Daoy (cell line): ENCODE measurements around the gene SHISAL2B. TPM values are rescaled to one million over a fixed set of nuclear protein-coding genes. Genes with fewer than 3 reads are reported as not detected.

Experiments used
- DNase-seq: peaks from one replicate; pipeline ENCODE4 v3.0.0-alpha.2; 2015; ENCODE audit warnings: low read depth
- total RNA-seq: library from RNA; depleted of rRNA; stranded (reverse); fragments of >200 nt; shearing (Covaris generic); gene quantifications from 2 replicates; pipeline ENCODE4 v1.2.3, GENCODE V29; 2014; rRNA removed

The SHISAL2B gene
- not detected in 2 replicates for total RNA-seq

DNA sequence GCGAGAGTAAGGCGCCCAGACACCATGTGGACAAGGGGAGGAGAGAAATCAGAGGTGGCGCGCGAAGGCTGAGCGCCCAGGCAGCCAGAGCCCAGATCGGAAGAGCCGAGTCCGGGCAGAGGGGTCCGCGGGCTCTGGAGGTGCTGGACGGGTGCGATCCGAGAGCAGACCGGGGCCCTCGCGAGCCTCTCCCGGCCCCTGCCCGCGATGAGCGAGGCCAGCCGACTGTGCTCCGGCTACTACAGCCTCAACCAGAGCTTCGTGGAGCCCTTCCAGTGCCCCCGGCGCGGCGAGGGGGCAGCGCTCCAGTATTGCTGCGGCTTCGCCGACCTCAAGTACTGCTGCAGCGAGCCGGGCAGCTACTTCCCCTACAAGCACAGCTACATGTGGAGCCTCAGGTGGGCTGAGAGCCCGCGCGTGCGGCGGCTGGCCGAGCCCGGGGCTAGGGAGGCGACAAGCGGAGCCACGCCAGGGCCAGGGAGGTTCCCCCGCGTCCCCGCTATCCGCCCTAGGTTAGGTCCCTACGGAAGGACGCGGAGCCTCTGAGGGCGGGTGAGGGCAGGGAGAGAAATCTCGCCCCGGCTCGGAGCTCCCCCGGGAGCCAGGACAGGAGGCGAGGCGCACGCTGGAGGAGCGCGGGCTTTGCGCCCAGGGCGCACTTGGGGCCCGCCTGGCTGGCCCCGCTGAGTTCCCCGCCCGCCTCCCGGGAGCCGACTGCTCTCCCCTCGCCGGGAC, at the start of gene SHISAL2B:
Gene SHISAL2B (plus strand): TSS at position 87 of the 735 bp plus-strand sequence. CDS start 121 bp downstream, at position 208.
- peak; percentile 29 for DNase-seq

GRCh38 chr5:64644831-64645230, 45.5 kb upstream of the SHISAL2B start:
- no peak for DNase-seq

DNA sequence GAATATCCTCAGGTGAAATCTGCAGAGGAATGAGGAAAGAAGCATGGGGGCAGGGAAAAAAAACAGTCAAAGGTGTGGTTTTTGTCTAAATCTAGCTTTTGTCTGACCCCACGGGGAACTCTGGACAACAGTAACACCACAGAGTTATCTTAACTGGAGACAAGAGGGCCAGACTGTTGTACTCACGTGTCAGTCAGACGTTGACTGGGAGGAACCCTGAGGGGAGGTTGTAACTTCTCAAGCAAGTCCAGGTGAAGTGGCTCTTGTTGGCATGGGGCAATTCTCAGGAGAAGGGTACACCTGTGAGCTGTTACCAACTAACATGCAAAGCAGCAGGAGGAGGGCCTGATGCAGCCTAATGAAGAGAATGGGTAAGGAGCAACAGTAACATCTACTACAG, 44.1 kb upstream of the SHISAL2B start:
- no peak for DNase-seq

GRCh38 chr5:64649512-64649911, 40.8 kb upstream of the SHISAL2B start:
- no peak for DNase-seq

DNA sequence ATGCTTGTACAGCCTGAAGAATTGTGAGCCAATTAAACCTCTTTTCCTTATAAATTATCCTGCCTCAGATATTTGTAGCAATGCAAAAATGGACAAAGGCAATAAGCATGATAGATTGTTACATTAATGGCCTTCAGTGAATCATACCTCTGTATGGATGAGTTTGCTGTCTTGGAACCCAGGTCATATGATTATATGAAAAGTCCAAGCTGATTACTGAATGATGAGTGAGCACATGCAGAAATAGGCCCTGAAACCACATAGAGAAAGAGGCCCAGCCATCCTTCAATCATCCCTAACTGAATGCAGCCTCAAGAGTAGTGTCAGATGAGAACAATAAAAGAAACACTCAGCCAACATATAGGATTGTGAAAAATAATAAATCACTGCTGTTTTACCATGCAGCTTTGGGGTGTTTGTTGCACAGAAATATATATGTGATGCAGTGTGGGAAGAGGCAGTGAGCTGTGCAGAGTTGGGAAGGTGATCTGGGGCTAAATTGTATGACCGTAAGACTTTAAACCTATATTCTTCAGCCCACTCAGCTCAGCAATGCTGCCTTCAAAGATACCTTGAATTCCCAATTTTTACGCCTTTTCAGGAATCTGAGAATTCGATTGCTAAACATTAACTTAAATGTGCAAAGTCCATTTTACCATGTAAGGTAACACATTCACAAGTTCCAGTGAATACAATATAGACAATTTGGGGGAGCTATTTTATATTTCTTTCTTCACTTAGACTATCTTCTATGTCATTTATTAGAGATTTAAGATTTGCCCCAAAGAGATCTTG, 36.3 kb upstream of the SHISAL2B start:
- no peak for DNase-seq

GRCh38 chr5:64654561-64654938, 35.8 kb upstream of the SHISAL2B start:
- DNase-seq: no peak

- no peak for DNase-seq
Measured at GRCh38 chr5:64655596-64655995, 34.7 kb upstream of the SHISAL2B start.

DNA sequence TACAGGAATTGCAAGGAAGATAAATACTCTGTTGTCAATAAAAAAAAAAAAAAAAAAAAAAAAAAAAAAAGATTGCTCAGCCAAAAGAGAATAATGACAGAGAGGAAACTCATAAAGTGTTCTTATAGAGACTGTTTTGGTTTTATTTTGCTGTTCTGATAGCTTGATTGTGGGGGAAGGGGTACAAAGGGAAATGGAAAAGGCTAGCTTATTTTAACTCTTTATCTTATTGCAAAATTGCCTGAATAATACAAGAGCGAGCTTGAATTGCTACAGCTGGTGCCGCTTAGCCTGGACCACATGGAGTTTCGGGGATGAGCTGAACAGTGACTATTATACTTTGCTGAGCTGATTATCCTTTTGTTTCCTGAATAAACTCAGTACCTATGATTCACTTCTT, 31.0 kb upstream of the SHISAL2B start:
- no peak for DNase-seq

GRCh38 chr5:64663181-64663580, 27.1 kb upstream of the SHISAL2B start:
- peak; percentile 60 for DNase-seq

DNA sequence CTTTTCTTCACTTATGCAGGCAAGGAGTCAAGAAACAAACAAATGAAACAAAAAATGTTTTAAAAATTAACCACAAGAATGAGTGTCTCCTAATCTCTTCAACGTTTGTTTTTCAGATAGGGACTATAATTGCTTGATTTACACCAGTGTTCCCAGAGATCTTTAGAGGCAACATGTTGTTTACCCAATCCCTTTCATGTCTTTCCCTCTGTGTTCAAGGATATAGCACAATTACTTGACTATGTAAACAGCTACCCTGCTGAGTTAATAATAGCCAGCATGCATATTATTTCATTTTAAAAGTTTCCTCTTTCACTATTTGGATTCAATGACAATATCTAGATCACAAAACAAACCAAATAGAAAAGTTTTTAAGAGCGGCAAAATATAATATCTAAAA, 25.1 kb upstream of the SHISAL2B start:
- DNase-seq: no peak

GRCh38 chr5:64666078-64666477, 24.2 kb upstream of the SHISAL2B start:
- peak; percentile 87 for DNase-seq

- DNase-seq: no peak
Measured at GRCh38 chr5:64667068-64667467, 23.2 kb upstream of the SHISAL2B start.

DNA sequence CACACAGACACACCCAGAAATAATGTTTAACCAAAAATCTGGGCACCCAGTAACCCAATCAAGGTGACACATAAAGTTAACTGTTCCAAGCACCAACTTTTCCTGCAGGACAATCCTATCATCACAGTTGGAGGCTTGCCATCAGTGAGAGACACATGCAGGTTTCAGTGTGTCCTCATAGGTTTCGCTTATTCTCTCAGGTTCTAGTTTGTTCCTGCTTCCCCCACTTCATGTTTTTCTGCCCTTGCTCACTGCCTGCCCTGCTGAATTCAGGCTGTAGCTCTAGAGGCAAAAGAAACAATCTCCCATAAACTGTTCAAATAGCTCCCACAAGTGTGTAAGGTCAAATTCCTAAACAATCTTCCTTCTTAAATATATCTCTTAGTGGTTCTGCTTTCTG, 20.0 kb upstream of the SHISAL2B start:
- no peak for DNase-seq

- DNase-seq: no peak
Measured at GRCh38 chr5:64671678-64672077, 18.6 kb upstream of the SHISAL2B start.

GRCh38 chr5:64678374-64678773, 11.9 kb upstream of the SHISAL2B start:
- DNase-seq: no peak

DNA sequence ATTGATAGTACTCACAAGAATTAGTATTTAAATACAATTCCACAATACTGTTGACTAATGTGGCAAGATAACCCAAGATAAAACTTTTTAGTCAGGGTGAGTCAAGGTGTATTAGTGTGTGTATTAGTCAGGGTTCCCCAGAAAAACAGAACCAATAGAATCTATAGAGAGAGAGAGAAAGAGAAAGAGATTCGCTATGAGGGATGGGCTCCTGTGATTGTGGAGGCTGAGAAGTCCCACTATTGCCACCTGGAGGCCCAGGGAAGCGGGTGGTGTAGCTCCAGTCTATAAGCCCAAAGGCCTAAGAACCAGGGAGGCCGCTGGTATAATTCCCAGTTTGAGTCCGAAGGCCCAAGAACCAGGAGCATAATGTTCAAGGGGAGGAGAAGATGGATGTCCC, 10.0 kb upstream of the SHISAL2B start:
- peak; percentile 54 for DNase-seq

DNA sequence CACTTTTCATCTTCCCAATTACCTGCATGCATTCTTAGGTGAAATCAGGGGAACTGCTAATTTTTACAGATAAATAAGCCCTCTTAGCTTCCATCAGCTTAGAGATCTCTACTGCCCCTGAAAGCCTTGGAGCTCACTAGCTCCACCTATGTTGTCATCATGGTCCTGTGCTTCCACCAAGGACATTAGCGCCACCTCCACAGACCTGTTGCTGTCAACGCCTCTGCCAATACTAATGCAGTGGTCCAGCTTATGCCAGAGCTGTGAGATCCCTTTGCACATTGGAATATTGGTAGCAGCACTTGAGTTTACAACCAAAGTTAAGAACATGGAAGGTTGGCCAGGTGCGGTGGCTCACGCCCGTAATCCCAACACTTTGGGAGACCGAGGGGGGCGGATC, 7.7 kb upstream of the SHISAL2B start:
- no peak for DNase-seq

GRCh38 chr5:64685866-64686265, 4.4 kb upstream of the SHISAL2B start:
- DNase-seq: no peak

GRCh38 chr5:64688391-64688790, 1.9 kb upstream of the SHISAL2B start:
- DNase-seq: no peak

DNA sequence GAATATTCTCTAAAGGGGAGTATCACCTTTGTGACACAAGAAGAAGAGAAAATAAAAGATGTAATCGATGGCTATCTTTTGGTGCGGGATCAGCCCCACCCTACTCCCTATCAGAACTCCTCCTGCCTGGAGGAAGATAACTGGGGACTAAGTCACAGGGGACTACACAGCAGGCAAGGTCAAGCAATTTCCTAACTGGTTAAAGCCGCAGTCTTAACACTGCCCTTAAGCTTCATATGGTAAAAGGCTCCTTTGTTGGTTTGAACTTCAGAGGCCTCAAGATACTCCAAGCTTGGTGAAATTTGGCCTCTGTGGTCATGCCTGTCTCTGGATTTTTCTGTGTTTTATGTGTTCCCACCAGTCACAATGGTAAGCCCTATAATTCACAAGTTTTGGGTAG, 1.3 kb upstream of the SHISAL2B start:
- DNase-seq: no peak

DNA sequence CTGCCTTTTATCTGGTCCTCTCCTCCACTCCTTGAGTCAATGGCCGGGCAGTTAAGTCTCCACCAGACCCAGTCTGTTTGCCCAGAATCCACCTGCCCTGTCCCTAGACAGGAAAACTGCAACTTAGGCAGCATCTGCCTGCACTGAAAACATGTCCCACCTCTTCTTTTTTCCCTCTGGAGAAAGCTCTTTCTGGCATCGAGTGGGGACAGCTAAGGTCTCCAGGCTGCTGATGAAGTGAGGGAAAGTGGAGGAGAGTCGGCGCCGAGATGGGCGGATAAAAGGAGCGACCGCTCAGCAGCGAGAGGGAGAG, 243 bp upstream of the SHISAL2B start:
- DNase-seq: no peak

GRCh38 chr5:64691291-64691690, 988 bp downstream of the SHISAL2B start:
- no peak for DNase-seq

DNA sequence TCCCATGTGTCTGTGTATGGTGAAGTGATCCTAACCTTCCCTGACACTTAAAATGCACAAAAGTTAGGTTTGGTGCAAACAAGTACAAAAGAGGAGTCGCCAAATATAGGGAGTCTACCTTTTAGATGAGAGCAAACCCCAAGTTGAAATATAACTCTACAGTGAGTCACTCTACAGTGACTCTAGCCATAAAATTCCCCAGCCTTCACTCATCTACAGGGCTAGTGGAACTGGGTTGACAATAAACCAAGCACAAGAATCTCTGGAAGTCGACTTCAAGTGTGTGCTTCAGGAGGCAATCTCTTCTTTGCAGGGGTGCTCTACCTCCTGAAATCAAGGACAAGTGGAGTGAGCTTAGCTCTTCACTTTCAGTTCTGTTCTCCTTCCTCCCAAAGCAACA, 3.3 kb downstream of the SHISAL2B start:
- no peak for DNase-seq
